Erythroblast (primary cell): ENCODE measurements around the gene CSN1S1.

Experiments
- GATA1 ChIP-seq: IDR thresholded peaks from 2 replicates; pipeline ENCODE4 v1.6.1; 2011; ENCODE audit warnings: low read depth, mild to moderate bottlenecking, control low read depth, low read length, moderate library complexity
- POLR2A ChIP-seq: IDR thresholded peaks from 2 replicates; pipeline ENCODE4 v1.6.1; 2011; ENCODE audit warnings: mild to moderate bottlenecking, low read length

DNA sequence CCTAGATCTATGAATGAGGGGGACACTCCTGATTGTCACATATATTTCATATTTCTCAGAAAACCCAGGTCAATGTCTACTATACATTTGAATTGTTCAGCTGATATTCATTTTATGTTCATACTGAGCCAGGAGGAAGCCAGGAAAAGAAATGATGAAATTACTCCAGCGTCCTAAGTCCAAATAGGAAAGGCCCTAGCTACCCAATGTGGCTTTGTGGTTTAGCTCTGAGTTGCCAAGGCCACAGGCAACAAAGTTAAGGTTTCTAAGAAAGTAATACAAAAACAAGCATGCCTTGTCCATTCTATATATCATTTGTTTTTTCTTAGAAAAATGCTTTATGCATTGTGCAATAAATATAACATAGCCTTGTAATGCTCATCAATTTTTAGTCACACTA is 39.2 kb downstream of the CSN1S1 start:
- TF ChIP-seq POLR2A (no peak), GATA1 (no peak)
